ENCODE results near the gene CDC42SE2. TPM values are rescaled to one million over a fixed set of nuclear protein-coding genes. Genes with fewer than 3 reads are reported as not detected.
"Not testable (repeated sequence)": the region's sequence is repeated elsewhere in the genome, so short reads cannot be mapped to it uniquely, and the experiment has no call there.

CDC42SE2 gene
- total RNA-seq, 2 experiments from 2014 or later, result 106 to 108 TPM

GRCh38 chr5:131302506-131302905 lies 38.7 kb downstream of the CDC42SE2 start:
- Mint-ChIP-seq H3K27ac (peak overlapping the region; percentile 28), H3K27me3 (ENCODE audit: low read depth) (no peaks in the 10 kb centered on the region), H3K9me3 (no peaks in the 10 kb centered on the region), H3K36me3 (ENCODE audit: low read depth) (peaks cover 12% of the 10 kb centered on the region), H3K4me3 (no peak overlapping the region), H3K4me1 (ENCODE audit: low read depth) (peaks cover 69% of the 10 kb centered on the region)
- intact Hi-C loops (cut with micrococcal nuclease), result loop anchor here (2.0 kb wide), 1 partner anchor 24 kb away; no protein-coding TSS in a partner anchor
- CTCF ChIA-PET, result interaction anchor here (0.7 kb wide), 1 partner anchor 226 kb away, joined by 4 read pairs; no protein-coding TSS in a partner anchor
- DNase-seq, result no peak

- H3K27ac Mint-ChIP-seq, result peak overlapping the region; percentile 28
- H3K4me3 Mint-ChIP-seq, result no peak overlapping the region
- H3K27me3 Mint-ChIP-seq (ENCODE audit: low read depth), result no peaks in the 10 kb centered on the region
- intact Hi-C loops (cut with micrococcal nuclease), result loop anchor here (2.0 kb wide), 1 partner anchor 23 kb away; no protein-coding TSS in a partner anchor
- DNase-seq, result no peak
- H3K36me3 Mint-ChIP-seq (ENCODE audit: low read depth), result peaks cover 15% of the 10 kb centered on the region
- CTCF ChIA-PET, result interaction anchor here (0.8 to 1.7 kb wide), 2 partner anchors 15 to 39 kb away, joined by 3 to 4 read pairs; no protein-coding TSS in a partner anchor
- peaks cover 4% of the 10 kb centered on the region for H3K9me3 Mint-ChIP-seq
- H3K4me1 Mint-ChIP-seq (ENCODE audit: low read depth), result peaks cover 67% of the 10 kb centered on the region
Observed at GRCh38 chr5:131303537-131303936, 39.7 kb downstream of the CDC42SE2 start.

GRCh38 chr5:131304414-131304813 lies 40.6 kb downstream of the CDC42SE2 start:
- Mint-ChIP-seq H3K36me3 (ENCODE audit: low read depth) (peaks cover 15% of the 10 kb centered on the region), H3K27ac (peak overlapping the region; percentile 70), H3K4me3 (no peak overlapping the region), H3K9me3 (peaks cover 4% of the 10 kb centered on the region), H3K27me3 (ENCODE audit: low read depth) (no peaks in the 10 kb centered on the region), H3K4me1 (ENCODE audit: low read depth) (peaks cover 64% of the 10 kb centered on the region)
- intact Hi-C loops (cut with micrococcal nuclease), result no loop called here
- no peak for DNase-seq
- CTCF ChIA-PET, result interaction anchor here (0.8 to 1.7 kb wide), 2 partner anchors 14 to 40 kb away, joined by 3 to 4 read pairs; no protein-coding TSS in a partner anchor

GRCh38 chr5:131305138-131305689 lies 41.4 kb downstream of the CDC42SE2 start:
- CTCF ChIA-PET, result interaction anchor here (1.7 kb wide), 1 partner anchor 41 kb away, joined by 4 read pairs; no protein-coding TSS in a partner anchor
- H3K9me3 Mint-ChIP-seq, result peaks cover 4% of the 10 kb centered on the region

GRCh38 chr5:131305906-131306305 lies 42.1 kb downstream of the CDC42SE2 start:
- H3K27me3 Mint-ChIP-seq (ENCODE audit: low read depth), result no peaks in the 10 kb centered on the region
- peaks cover 10% of the 10 kb centered on the region for H3K36me3 Mint-ChIP-seq (ENCODE audit: low read depth)
- no peak overlapping the region for H3K4me3 Mint-ChIP-seq
- no peak for DNase-seq
- peaks cover 4% of the 10 kb centered on the region for H3K9me3 Mint-ChIP-seq
- CTCF ChIA-PET, result no interaction called here
- H3K4me1 Mint-ChIP-seq (ENCODE audit: low read depth), result peaks cover 67% of the 10 kb centered on the region
- intact Hi-C loops (cut with micrococcal nuclease), result no loop called here
- peak overlapping the region; percentile 55 for H3K27ac Mint-ChIP-seq

More at GRCh38 chr5:131305138-131305689, 41.4 kb downstream of the CDC42SE2 start:
- H3K4me1 Mint-ChIP-seq (ENCODE audit: low read depth), result peaks cover 64% of the 10 kb centered on the region
- no peaks in the 10 kb centered on the region for H3K27me3 Mint-ChIP-seq (ENCODE audit: low read depth)
- no peak for DNase-seq
- intact Hi-C loops (cut with micrococcal nuclease), result no loop called here
- peak overlapping the region; percentile 55 for H3K27ac Mint-ChIP-seq
- H3K4me3 Mint-ChIP-seq, result no peak overlapping the region
- peaks cover 12% of the 10 kb centered on the region for H3K36me3 Mint-ChIP-seq (ENCODE audit: low read depth)

- H3K27me3 Mint-ChIP-seq (ENCODE audit: low read depth); CTCF ChIA-PET; H3K9me3 Mint-ChIP-seq; intact Hi-C loops (cut with micrococcal nuclease): not testable (repeated sequence)
- H3K4me3 Mint-ChIP-seq, result peak overlapping the region; percentile 44
- H3K4me1 Mint-ChIP-seq (ENCODE audit: low read depth), result peaks cover 85% of the 10 kb centered on the region
- peak overlapping the region; percentile 61 for H3K27ac Mint-ChIP-seq
- peaks cover 24% of the 10 kb centered on the region for H3K36me3 Mint-ChIP-seq (ENCODE audit: low read depth)
- DNase-seq, result peak; percentile 17
Observed at GRCh38 chr5:131312235-131312772, 48.5 kb downstream of the CDC42SE2 start.

- H3K27ac Mint-ChIP-seq, result no peak overlapping the region
- CTCF ChIA-PET, result no interaction called here
- intact Hi-C loops (cut with micrococcal nuclease), result no loop called here
- peaks cover 3% of the 10 kb centered on the region for H3K9me3 Mint-ChIP-seq
- H3K36me3 Mint-ChIP-seq (ENCODE audit: low read depth), result peaks cover 42% of the 10 kb centered on the region
- no peak for DNase-seq
- H3K4me3 Mint-ChIP-seq, result no peak overlapping the region
- H3K4me1 Mint-ChIP-seq (ENCODE audit: low read depth), result peaks cover 82% of the 10 kb centered on the region
- H3K27me3 Mint-ChIP-seq (ENCODE audit: low read depth), result no peaks in the 10 kb centered on the region
Observed at GRCh38 chr5:131316026-131316425, 52.2 kb downstream of the CDC42SE2 start.

- no peak overlapping the region for H3K4me3 Mint-ChIP-seq
- intact Hi-C loops (cut with micrococcal nuclease), result no loop called here
- H3K27me3 Mint-ChIP-seq (ENCODE audit: low read depth), result no peaks in the 10 kb centered on the region
- H3K9me3 Mint-ChIP-seq, result peaks cover 3% of the 10 kb centered on the region
- H3K36me3 Mint-ChIP-seq (ENCODE audit: low read depth), result peaks cover 46% of the 10 kb centered on the region
- DNase-seq, result no peak
- CTCF ChIA-PET, result no interaction called here
- peaks cover 82% of the 10 kb centered on the region for H3K4me1 Mint-ChIP-seq (ENCODE audit: low read depth)
- peak overlapping the region; percentile 13 for H3K27ac Mint-ChIP-seq
Observed at GRCh38 chr5:131316822-131317221, 53.0 kb downstream of the CDC42SE2 start.

GRCh38 chr5:131318455-131318854 lies 54.6 kb downstream of the CDC42SE2 start:
- no peak overlapping the region for H3K4me3 Mint-ChIP-seq
- CTCF ChIA-PET, result interaction anchor here (0.6 to 1.3 kb wide), 5 partner anchors 14 to 242 kb away, joined by 3 to 4 read pairs (median 3); no protein-coding TSS in a partner anchor
- no peak overlapping the region for H3K27ac Mint-ChIP-seq
- H3K4me1 Mint-ChIP-seq (ENCODE audit: low read depth), result peaks cover 79% of the 10 kb centered on the region
- H3K9me3 Mint-ChIP-seq, result peaks cover 3% of the 10 kb centered on the region
- H3K36me3 Mint-ChIP-seq (ENCODE audit: low read depth), result peaks cover 55% of the 10 kb centered on the region
- no peaks in the 10 kb centered on the region for H3K27me3 Mint-ChIP-seq (ENCODE audit: low read depth)
- intact Hi-C loops (cut with micrococcal nuclease), result no loop called here
- DNase-seq, result no peak

GRCh38 chr5:131321066-131321465 lies 57.2 kb downstream of the CDC42SE2 start:
- DNase-seq, result no peak
- Mint-ChIP-seq H3K4me3 (no peak overlapping the region), H3K27ac (peak overlapping the region; percentile 14), H3K36me3 (ENCODE audit: low read depth) (peaks cover 52% of the 10 kb centered on the region), H3K9me3 (peaks cover 3% of the 10 kb centered on the region), H3K4me1 (ENCODE audit: low read depth) (peaks cover 71% of the 10 kb centered on the region), H3K27me3 (ENCODE audit: low read depth) (no peaks in the 10 kb centered on the region)
- intact Hi-C loops (cut with micrococcal nuclease), result no loop called here
- CTCF ChIA-PET, result interaction anchor here (0.6 to 1.3 kb wide), 3 partner anchors 17 to 210 kb away, joined by 3 to 4 read pairs (median 3); no protein-coding TSS in a partner anchor

- Mint-ChIP-seq H3K36me3 (ENCODE audit: low read depth) (peaks cover 39% of the 10 kb centered on the region), H3K9me3 (no peaks in the 10 kb centered on the region), H3K4me3 (no peak overlapping the region), H3K27ac (peak overlapping the region; percentile 75), H3K27me3 (ENCODE audit: low read depth) (no peaks in the 10 kb centered on the region), H3K4me1 (ENCODE audit: low read depth) (peaks cover 70% of the 10 kb centered on the region)
- no peak for DNase-seq
- CTCF ChIA-PET, result interaction anchor here (0.6 kb wide), 1 partner anchor 43 kb away, joined by 3 read pairs; no protein-coding TSS in a partner anchor
- intact Hi-C loops (cut with micrococcal nuclease), result loop anchor here (2.0 kb wide), 1 partner anchor 50 kb away; no protein-coding TSS in a partner anchor
Observed at GRCh38 chr5:131322926-131323325, 59.1 kb downstream of the CDC42SE2 start.

GRCh38 chr5:131323378-131323777 lies 59.5 kb downstream of the CDC42SE2 start:
- intact Hi-C loops (cut with micrococcal nuclease), result loop anchor here (2.0 kb wide), 1 partner anchor 51 kb away; no protein-coding TSS in a partner anchor
- H3K9me3 Mint-ChIP-seq, result no peaks in the 10 kb centered on the region
- H3K4me3 Mint-ChIP-seq, result no peak overlapping the region

More at GRCh38 chr5:131323378-131323777, 59.5 kb downstream of the CDC42SE2 start:
- Mint-ChIP-seq H3K27ac (no peak overlapping the region), H3K4me1 (ENCODE audit: low read depth) (peaks cover 73% of the 10 kb centered on the region), H3K36me3 (ENCODE audit: low read depth) (peaks cover 37% of the 10 kb centered on the region), H3K27me3 (ENCODE audit: low read depth) (no peaks in the 10 kb centered on the region)
- CTCF ChIA-PET, result interaction anchor here (0.6 kb wide), 1 partner anchor 43 kb away, joined by 3 read pairs; no protein-coding TSS in a partner anchor
- DNase-seq, result no peak

Data from activated naive CD4-positive, alpha-beta T cell treated with anti-CD3 and anti-CD28 coated beads for 36 hours (primary cell).